NOMO-1 treated with dmso at 0.1 percent for 144 hours (cell line): Measurements from ENCODE around the gene PLCL1.

ENCODE experiments used
- DNase-seq: peaks from one replicate; lab custom pipeline; 2025; ENCODE audit not compliant: unreplicated experiment; lab: John Stamatoyannopoulos, UW

The PLCL1 gene

DNA sequence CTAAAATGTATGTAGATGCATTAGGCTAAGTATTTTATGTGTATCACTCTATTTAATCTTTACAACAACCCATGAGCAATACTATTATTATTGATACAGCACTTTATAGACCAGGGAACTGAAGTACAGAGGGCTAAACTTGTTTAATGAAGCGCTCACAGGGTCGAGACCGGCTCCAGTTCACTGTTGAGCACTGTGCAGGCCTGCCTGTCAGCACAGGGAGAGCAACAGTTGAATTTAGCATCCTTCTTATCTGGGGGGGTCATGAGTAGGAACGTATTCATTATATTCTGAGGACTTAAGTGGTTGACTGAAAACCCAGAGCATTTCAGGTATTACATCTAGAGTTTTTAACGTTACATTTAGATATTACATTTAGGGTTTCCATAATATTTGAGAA, 120.1 kb downstream of the PLCL1 start:
- DNase-seq: no peak

DNA sequence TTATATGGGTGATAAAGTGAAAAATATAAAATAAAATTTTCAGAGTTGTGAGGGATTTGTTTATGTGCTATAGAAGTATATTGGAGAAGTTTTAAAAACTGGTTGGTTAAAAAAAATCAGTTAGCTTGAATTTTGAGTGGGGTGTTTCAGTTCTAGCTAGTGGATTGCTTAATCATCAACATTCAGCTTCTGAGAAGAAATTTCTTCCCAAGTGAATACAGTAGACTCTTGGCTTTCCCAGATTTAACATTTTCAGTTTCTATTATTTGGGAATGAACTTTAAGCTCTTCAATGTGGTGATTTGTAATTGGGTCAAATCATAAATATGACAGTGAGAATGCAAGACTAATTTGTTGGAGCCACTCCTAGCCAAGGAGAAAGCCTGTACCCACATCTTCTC, 120.8 kb downstream of the PLCL1 start:
- no peak for DNase-seq

DNA sequence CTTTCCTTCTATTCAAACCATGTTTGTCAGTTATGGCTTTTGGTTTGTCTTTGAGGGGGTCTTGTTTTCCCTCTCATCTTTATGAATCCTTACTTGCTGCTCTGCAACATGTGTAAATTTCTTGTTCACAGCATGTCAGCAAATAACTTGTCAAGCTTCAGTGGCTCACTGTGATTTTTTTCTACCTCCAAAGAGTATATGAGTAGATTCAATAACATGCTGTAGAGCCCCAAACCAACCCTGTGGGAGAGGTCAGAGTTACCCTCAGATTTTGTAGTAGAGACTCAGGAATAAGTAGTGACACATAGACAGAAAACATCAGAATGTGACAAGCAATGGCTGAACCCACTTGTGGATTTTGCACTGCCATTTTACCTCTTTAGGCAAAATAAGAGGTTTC, 121.6 kb downstream of the PLCL1 start:
- DNase-seq: no peak

DNA sequence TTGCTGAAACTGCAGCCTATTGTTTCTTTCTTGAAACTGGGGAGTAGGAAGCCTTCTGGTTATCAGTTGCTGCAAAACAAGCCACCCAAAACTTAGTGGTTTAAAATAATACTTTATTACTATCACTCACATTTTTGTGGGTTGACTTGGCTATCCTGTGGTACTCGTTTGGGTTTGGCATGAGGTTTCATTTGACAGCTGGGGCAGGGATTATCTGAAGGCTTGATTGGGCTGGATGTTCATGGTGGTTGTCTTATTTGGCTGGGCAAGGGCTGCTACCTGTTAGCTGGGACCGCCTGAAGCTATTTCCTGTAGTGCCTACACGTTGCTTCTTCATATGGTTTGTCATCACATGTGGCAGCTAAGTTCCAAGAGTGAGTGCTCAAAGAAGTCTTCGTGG, 122.3 kb downstream of the PLCL1 start:
- no peak for DNase-seq

DNA sequence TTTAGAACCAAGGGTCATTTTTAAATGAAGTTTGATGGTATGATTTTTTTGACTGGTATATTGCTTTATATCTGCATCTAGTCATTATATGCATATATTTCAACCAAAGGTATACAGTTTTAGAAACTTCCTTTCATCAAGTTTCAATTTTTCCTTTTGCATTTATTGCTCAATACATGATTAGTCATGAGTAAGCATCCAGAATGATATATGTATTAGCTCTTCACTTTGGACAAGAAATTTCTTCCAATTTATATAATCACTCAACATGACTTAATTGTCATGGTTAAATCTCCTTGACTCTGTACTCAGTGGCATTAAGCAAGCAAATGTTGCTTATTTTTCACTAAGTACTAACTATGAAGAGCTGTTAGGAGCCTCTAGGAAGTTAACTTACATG, 123.6 kb downstream of the PLCL1 start:
- DNase-seq: no peak

DNA sequence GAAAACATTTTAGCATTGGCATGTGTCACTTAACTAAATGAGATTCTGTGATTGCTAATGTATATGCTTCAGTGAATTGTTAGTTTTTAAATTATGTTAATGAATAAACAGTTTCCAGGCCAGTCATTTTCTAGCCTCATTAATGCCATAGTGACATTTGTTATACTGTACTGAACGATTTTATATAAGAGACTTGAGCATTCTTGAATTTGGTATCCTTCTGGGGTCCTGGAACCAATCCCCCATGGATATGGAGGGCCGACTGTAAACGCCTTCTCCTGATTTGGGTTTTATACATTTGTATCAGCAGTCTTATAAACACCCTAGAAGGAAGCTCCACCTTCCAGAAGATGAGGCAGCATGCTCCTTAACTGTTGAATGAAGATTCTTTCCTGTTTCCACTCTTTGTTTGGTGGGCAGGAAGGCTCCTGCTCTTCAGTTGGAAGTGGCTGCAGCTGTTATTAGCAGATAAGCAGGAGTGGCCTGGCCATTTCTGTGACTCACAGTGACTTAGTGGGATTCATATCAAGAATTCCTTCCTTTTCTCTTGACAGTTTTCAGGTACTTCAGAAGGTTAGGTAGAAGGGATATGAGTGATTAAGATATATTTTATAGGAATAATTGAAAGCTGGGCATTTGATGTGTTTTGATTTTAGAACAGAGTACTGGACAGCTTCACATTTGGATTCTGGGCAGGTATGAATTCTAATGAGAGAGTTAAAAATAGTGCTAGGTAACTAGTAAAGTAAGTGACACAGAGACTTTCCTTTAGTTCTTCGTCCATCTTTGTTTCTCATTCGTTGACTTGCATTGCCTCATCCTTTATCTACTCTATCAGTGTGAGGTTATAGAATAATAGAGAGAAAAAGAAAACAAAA, 124.9 kb downstream of the PLCL1 start:
- no peak for DNase-seq

DNA sequence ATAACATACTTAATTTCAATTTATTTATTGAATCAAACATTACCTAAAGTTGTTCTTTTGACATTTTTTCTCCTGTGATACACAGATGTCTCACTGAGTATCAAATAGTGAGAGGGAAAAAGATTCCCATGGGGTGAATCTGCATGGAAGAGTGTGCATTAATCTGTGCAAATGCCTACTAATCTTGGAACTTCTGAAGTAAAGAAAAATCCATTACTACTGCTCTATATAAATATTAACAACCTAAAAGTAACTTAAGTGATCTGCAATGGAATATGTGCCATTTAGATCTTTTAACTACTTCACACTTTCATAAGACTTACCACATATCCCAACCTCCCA, 125.5 kb downstream of the PLCL1 start:
- no peak for DNase-seq

DNA sequence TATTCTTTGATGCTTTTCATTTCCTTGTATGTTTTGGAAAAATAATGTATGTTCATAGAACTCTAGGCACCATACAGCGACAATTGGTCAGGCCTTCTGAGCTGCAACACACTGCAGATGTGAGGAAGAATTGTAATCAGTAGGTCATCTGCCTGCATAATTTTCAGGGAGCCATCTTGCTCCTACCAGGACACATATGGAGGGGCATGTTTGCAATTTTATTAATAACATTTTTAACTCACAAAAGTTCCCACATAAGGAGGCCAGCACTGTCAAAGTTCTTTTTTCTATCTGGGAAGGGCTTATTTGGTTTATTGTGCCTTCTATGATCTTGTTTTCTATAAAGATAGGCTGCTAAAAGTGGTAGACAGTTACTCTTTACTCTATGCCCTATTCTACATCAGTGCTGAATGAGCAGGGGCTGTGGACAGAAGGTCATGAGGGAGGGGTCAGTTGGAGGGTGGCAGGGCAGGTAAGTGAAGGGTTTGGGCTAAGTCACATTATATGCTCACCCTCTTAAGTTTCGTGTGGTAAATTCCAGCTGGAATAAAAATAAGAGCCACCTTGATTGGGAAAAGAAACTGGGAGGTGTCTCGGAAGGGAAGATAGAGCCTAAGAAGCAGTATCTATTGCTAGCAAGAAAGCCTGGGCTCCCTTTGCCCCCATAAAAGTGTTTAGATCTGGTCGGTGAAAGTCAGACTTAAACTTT, 126.3 kb downstream of the PLCL1 start:
- no peak for DNase-seq

DNA sequence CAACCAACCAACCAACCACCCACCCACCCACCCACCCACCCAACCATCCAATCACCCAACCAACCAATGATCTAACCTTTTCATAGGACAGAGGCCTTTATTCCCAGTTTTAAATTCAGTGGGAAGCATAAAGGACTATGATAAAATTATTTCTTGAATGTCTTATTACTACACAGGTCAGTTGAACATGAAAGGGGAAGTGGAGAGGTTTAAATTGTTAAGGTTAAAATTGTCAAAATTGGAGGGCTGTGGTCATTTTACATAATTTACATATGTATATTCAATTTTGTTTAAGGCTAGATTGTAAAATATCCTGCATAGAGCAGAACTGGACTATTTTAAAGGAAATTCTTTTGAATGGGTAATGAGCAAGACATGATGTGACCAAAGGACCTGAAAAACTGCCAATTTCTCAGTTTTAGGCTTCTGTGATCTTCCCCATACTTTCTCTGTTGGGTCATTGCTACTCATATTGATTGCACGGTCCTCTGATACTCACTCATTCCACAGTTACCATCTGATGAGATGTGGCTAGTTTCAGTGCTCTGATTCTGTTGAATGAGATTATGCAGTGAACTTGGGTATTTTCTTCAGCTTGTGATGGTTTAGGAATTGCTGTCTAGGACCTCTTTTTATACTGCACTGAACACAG, 127.4 kb downstream of the PLCL1 start:
- DNase-seq: no peak

DNA sequence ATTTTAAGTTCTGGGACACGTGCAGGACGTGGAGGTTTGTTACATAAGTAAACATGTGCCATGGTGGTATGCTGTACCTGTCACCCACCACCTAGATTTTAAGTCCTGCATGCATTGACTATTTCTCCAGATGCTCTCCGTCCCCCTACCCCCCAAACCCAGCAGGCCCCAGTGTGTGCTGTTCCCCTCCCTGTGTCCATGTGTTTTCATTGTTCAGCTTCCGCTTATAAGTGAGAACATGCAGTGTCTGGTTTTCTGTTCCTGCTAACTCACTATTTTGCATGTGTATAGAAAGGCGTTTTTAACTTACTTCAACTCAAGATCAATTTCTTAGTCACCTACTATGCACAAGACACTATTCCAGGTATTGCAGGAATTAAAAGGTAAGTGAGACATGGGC, 128.0 kb downstream of the PLCL1 start:
- DNase-seq: no peak

DNA sequence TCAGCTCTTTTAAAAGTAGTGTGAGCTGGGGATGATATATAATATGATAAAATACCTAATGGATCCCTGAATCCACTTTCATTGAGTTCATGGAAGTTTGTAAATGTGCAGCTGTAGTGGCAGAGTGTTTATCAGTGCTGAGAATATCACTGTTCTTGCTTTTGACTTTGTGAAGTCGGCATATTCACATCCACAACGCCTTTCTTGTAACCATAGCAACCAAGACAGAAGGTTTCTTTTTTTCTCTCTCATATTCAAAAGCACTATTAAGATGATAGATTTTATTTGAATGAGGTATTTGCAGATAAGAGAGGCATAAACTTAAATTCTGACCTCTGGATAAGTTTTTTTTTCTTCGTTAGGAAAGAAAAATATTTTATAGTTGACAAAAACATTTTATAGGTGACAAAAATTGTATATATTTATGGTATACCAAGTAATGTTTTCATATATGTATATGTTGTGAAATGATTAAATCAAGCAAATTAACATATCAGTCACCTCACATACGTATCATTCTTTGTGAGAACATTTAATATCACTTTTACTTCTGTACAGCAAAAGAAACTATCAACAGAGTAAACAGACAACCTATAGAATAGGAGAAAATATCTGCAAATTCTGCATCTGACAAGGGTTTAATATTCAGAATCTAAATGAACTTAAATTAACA, 130.0 kb downstream of the PLCL1 start:
- DNase-seq: no peak

DNA sequence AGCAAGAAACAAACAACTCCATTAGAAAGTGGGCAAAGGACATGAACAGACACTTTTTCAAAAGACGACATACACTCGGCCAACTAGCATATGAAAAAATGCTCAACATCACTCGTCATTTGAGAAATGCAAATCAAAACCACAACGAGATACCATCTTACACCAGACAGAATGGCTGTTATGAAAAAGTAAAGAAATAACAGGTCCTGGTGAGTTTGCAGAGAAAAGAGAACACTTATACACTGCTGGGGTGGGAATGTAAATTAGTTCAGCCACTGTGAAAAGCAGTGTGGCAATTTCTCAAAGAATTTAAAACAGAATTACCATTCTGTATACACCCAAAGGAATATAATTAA, 130.5 kb downstream of the PLCL1 start:
- no peak for DNase-seq

DNA sequence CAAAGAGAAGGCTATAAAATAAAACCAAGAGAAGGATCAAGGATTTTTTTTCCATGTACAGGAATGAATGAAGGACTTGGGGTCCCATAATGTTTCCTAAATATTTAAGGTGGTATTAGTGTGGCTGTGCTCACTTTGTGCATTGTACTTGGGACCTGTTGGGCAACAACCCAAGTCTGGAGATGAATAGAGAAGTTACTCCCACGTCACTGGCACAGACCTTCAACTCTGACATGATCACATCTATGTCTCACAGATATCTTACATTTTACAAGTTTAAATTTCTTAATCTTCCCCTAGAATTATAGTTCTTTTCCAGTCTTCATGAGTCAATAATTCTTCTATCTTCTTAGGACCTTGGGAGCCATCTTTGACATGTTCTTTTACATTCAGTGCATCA, 133.4 kb downstream of the PLCL1 start:
- no peak for DNase-seq

DNA sequence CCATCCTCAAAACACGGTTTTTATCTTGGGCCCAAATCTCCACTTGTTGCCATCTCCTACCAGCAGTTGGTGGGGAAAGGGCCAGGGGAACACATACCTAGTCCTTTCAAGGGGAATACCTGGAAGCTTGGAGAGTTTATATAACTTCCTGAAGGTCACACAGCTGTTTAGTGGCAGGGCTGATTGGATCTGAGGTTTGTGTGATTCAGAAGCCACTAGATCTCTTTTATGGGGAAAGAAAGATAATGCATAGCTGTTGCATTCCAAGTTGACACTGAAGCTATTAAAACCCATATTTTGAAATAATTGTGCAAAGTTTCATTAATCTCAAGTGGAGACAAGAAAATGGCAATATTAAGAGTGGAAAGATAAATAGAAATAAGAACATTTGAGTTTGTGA, 134.2 kb downstream of the PLCL1 start:
- no peak for DNase-seq

DNA sequence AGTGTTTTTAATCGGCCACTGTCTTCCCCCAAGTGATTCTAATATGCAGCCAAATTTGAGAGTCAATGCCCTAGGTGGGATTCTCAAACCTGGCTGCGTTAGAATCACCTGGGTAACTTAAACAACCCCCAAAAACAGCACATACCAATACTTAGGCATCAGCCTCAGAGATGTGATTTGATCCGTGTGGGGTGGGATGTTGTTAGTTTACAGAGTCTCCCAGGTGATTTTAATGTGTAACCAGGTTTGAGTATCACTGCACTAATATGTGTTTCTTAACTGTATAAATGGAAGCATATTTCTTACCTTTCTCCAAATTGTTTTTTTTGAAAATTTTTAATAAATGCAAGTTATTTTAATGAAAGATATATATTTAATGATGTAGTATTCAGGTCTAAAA, 135.4 kb downstream of the PLCL1 start:
- no peak for DNase-seq

DNA sequence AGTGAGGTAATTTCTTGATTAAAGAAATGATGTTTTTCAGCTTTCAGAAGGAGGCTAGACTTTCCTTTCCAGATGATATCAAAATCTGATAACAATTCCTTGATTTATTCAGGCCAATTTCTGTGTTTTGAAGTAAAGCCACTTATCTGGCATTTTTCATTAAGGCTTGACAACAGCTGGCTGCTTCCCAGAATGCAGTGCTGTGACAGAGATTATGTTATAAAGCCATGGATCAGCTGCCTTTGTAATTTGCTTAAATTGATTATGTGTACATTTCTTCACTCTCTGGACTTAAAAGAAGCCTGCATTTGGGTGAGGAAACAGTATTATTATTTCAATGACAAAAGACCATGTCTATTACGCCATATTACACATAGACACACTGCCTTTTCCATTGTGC, 136.0 kb downstream of the PLCL1 start:
- DNase-seq: no peak

DNA sequence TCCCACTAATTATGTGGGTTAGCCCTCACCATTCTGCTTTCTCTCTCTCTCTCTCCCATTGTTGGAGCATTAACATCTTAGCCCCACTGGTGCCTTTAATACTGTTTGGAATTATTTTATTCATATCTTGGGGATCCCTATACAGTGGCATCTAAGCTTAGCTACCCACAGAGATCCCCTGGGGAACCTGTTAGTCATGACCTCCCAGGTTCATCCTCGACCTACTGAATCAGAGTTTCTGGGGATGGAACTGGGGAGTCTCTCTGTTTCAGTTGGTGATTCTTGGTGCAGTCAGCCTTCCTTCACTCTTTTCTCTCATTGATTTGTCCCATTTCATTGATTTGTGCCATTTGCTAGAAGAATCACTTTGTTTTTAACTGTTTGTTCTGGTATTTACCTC, 137.3 kb downstream of the PLCL1 start:
- no peak for DNase-seq

DNA sequence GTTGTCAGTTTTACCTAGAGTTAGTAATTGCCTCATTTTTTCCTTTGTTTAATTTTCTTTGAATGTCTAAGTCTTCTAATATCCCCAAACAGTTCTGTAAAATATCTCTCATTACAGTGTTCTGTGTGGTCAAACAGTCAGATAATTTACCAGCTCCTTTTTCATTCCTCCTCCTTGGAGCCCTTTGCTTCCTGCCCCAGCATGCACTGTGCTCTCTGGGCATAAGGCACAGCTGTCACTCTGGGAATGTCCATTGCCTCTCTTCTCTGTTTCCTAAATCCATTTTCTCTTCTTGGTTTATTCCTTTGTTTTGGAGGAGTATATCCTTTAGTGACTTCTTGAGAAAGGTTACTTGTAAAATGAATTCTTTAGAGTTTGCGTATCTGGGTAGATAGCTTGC, 139.3 kb downstream of the PLCL1 start:
- DNase-seq: no peak

DNA sequence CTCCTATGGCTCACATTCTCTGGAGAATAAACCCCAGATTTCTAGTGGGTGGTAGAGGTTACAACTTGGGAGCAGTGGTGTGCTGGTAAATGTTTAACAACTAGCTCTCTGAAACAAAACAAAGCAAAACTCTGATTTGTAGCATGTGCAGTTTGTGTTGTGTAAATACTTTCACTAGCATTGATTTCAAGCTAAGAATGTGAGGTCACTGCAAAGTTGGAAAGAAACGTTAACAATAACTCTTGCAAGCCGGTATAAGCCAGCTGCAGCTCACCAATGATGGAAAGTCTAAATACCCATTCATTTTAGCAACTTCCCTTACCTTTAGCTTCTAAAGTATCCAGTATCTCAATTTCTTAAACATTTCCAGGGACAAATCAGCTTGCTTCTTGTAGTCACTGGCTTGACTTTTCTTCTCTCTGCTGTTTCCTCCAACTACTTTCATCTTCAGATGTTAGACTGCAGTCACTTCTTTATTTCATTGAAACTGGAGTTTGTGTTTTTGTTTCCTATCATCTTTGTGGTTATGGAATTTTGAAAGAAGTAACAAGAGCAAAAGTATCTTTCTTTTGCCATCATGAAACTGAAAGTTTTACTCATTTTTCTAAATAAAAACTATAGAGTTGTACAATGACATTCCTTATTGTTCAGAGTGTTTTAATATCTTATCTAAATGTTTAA, 140.2 kb downstream of the PLCL1 start:
- no peak for DNase-seq

DNA sequence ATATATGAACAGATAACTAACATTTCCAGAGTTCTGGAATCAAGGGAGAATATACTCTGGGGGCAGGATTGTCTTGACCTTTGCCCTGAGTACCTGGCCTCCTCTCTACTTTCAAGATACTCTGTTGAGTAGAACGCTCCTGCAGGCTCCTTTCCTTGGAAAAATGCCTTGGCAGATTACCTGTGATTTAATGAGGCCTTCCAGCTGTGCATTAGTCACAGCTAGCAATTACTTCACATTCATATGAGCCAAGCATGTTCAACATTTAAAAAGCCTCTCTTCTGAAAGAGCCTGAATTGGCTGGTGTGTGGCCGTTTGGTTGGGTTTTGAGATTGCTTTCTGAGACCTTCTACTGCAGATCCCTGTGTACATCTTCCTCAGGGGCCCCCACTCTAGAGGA, 142.2 kb downstream of the PLCL1 start:
- DNase-seq: no peak

DNA sequence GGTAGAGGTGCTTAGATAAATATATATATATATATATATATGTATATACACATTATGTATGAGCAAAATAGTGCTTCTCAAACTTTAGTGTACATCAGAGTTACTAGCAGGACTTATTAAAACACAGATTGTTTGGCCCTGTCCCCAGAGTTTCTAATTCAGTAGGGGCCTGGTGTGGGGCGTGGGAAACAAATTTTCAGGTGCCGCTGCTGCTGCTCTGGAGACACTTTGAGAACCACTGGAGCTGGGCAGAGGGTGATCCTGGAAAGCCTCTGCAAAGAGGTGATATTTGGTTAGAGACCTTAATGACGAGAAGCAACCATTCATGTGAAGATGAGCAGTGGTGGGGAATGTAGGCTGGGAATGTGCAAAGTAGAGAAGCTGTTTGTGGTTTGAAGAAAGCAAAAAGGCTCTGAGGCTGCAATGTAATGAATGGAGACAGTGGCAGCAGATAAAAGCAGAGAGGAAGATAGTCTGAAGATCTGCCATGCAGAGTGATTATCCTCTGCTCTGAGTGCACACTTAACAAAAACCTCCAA, 142.9 kb downstream of the PLCL1 start:
- DNase-seq: no peak
